Erythroblast (primary cell): Measurements from ENCODE around the gene ENGASE.

ENCODE experiments used
- GATA1 ChIP-seq: IDR thresholded peaks from 2 replicates; pipeline ENCODE4 v1.6.1; 2011; ENCODE audit warnings: low read depth, mild to moderate bottlenecking, control low read depth, low read length, moderate library complexity
- POLR2A ChIP-seq: IDR thresholded peaks from 2 replicates; pipeline ENCODE4 v1.6.1; 2011; ENCODE audit warnings: mild to moderate bottlenecking, low read length

- TF ChIP-seq POLR2A = no peak
- no peak for TF ChIP-seq GATA1
Measured at GRCh38 chr17:79024901-79025737, 49.5 kb upstream of the ENGASE start.
